Measurements from ENCODE around the gene PAK6.

Gene PAK6

GRCh38 chr15:40248006-40248783 lies 9.3 kb downstream of the PAK6 start:
- no peak overlapping the region for H3K4me3 ChIP-seq (ENCODE audit: low read depth, low read length)
- ChIA-PET CTCF (interaction anchor here (0.9 to 5.5 kb wide), 6 partner anchors 9 to 32 kb away, joined by 4 to 52 read pairs (median 6); partner anchors contain the start of gene PAK6), POLR2A (no interaction called here)
- TF ChIP-seq CTCF (IDR thresholded peaks at IDR 0.05; ENCODE audit: insufficient read depth, low read length, missing control alignments), result no peak
- DNase-seq (ENCODE audit: low read depth, low spot score), result no peak

GRCh38 chr15:40249477-40250303 lies 10.8 kb downstream of the PAK6 start:
- CTCF ChIA-PET, result interaction anchor here (0.7 to 5.5 kb wide), 10 partner anchors 9 to 172 kb away, joined by 3 to 52 read pairs (median 4); no protein-coding TSS in a partner anchor
- POLR2A ChIA-PET, result interaction anchor here (0.7 kb wide), 1 partner anchor 22 kb away, joined by 3 read pairs; no protein-coding TSS in a partner anchor
- TF ChIP-seq CTCF (IDR thresholded peaks at IDR 0.05; ENCODE audit: insufficient read depth, low read length, missing control alignments), result no peak
- peak; percentile 41 for DNase-seq (ENCODE audit: low read depth, low spot score)
- H3K4me3 ChIP-seq (ENCODE audit: low read depth, low read length), result no peak overlapping the region

GRCh38 chr15:40250304-40250656 lies 11.4 kb downstream of the PAK6 start:
- no peak for DNase-seq (ENCODE audit: low read depth, low spot score)
- no peak overlapping the region for H3K4me3 ChIP-seq (ENCODE audit: low read depth, low read length)
- CTCF ChIA-PET, result interaction anchor here (1.2 to 5.5 kb wide), 8 partner anchors 9 to 33 kb away, joined by 3 to 52 read pairs (median 6); no protein-coding TSS in a partner anchor
- no peak for TF ChIP-seq CTCF (IDR thresholded peaks at IDR 0.05; ENCODE audit: insufficient read depth, low read length, missing control alignments)
- POLR2A ChIA-PET, result no interaction called here

- CTCF ChIA-PET, result interaction anchor here (1.2 to 5.5 kb wide), 6 partner anchors 10 to 33 kb away, joined by 4 to 52 read pairs (median 6); no protein-coding TSS in a partner anchor
Measured at GRCh38 chr15:40250771-40251483, 12.1 kb downstream of the PAK6 start.

GRCh38 chr15:40251486-40252140 lies 12.8 kb downstream of the PAK6 start:
- ChIA-PET POLR2A (no interaction called here), CTCF (interaction anchor here (1.2 to 5.5 kb wide), 5 partner anchors 9 to 34 kb away, joined by 4 to 52 read pairs (median 5); no protein-coding TSS in a partner anchor)
- no peak overlapping the region for H3K4me3 ChIP-seq (ENCODE audit: low read depth, low read length)
- no peak for TF ChIP-seq CTCF (IDR thresholded peaks at IDR 0.05; ENCODE audit: insufficient read depth, low read length, missing control alignments)
- DNase-seq (ENCODE audit: low read depth, low spot score), result no peak

More at GRCh38 chr15:40250771-40251483, 12.1 kb downstream of the PAK6 start:
- no peak overlapping the region for H3K4me3 ChIP-seq (ENCODE audit: low read depth, low read length)
- no peak for TF ChIP-seq CTCF (IDR thresholded peaks at IDR 0.05; ENCODE audit: insufficient read depth, low read length, missing control alignments)
- DNase-seq (ENCODE audit: low read depth, low spot score), result no peak
- POLR2A ChIA-PET, result no interaction called here

Data from AG04449 (cell line).